HG03442 (cell line): ENCODE measurements around the gene RHBDL1.
A peak's percentile ranks its signal among the peaks of the same experiment; 100 is the strongest.

Experiments used
- ATAC-seq: cut with Tn5 transposase; IDR thresholded peaks from one replicate; pipeline ENCODE4 v1.9.1; 2021; ENCODE audit warnings: mild to moderate bottlenecking, moderate library complexity; ENCODE audit not compliant: unreplicated experiment

Gene RHBDL1

DNA sequence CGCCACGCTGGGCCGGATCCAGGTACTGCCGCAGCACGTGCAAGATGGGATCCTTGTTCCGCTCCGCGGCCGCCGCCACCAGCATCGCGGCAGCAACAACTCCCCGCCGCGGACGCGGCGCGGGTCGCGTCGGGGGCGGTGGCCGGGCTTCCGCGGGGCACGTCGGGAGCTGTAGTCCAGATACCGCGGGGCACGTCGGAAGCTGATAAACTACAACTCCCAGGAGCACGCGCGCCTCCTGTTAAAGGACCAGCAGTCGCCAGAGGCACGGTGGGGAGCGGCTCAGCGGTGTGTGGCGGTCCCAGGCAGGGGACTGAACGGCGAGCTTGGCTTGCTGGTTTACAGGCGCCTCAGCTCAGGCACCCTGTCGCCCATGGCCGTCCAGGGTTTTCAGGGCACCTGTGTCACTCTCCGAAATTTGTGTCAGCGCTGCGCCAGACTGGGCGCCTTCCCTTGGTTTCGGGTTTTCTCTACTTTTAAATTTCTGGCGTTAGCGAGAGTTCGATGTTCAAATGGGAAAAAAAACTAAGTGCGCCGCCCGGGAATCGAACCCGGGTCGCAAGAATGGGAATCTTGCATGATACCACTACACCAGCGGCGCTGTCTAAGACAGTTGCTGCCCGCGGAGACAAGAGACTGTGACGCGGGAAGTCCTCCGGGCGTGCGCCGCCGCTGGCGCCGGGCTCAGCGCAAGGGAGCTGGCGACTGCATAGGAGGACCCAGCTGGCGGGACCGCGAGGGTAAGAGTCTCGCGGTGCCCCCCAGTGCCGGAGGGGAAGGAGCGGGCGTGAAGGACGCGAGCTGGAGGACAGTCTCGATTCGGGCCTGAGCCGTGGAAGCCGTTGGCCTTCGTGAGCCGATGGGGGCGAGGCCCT, 39.0 kb upstream of the RHBDL1 start, which contains the start of gene METTL26:
Gene METTL26, minus strand, starts transcription at position 100 of the 875 bp plus-strand sequence. Its CDS starts 15 bp downstream, at position 85.
- peak; percentile 63 for ATAC-seq

DNA sequence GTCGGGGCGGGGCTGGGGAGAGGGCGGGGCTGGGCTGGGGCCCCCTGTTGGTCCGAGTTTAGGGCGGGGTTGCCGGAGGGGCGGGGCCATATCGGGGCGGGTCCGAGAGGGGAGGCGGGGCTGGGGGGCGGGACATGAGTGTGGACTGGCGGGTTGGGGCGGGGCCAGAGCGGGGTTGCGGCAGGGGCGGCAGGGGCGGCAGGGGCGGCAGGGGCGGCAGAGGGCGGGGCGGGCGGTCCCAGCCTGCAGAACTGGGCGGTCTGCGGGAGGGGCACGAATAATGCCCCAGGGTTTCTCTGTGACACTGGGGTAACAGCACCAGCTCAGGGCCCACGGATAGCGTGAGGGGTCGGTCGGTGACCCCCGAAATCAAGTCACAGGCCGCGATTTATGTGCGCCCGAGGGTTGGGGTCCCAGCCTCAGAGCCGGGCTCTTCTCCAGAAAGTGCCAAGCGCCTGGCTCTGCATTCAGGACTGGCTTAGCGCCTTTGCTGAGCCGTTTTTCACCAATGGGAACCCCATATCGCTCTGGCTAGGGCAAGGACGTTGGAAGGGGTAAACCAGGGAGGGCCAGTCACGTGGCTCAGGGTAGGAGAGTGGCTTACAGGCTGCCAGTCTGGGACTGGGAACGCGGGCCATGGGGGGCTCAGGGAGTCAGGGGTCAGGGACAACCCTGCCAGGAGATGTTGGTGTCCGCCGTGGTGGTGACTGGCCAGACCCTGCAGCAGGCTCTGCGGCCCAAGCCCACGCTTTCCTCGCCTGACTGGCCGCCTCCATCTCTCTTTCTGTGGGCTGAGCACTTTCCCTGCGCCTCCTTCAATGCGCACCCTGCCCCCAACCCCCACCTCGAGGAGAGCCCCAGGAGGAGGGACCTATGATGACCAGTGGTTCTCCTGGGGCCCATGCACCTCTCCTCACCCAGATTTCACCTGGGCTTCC, 38.1 kb upstream of the RHBDL1 start:
- ATAC-seq: no peak

DNA sequence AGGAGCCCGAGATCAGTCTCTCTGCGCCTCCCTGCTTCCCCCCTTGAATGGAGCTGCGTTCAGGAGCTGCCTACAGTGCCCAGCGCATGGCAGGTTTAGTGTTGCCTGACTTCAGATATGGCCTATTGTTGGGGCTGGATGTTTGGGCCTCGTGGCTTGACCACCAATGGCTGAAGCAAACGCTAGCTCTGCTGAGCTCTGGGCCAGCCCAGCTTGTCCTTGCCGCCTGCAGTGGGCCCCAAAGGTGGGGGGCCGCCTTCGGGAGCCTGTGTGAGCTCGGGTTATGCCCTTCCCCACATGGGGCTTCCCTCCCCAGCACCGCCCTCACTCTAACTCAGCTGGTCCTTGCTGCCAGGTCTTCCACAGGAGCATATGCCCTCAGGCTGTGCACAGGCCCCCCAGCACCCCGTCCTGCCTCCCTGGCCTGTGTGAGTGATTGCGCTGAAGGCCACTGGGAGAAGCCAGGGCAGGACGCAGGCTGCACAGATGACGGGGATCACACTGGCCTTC, 37.4 kb upstream of the RHBDL1 start:
- ATAC-seq: no peak

DNA sequence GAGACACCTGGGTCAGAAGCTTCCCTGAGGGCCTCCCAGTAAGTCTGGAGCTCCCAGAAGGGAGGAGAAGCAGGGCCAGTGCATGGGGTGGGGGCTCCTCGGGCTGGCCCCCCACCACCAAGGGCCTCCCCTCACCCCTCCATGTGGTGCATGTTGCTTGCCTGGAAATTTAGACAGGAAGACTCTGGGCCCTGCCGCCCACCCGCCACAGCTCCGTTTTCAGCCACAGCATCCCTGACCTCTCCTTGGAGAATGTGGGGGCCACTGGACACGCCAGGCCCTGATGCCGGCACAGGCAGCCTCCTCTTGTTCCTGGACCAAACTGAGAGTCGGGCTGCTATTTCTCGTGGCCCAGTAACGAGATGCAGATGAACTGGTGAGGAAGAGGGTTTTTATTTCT, 36.6 kb upstream of the RHBDL1 start:
- ATAC-seq: no peak

DNA sequence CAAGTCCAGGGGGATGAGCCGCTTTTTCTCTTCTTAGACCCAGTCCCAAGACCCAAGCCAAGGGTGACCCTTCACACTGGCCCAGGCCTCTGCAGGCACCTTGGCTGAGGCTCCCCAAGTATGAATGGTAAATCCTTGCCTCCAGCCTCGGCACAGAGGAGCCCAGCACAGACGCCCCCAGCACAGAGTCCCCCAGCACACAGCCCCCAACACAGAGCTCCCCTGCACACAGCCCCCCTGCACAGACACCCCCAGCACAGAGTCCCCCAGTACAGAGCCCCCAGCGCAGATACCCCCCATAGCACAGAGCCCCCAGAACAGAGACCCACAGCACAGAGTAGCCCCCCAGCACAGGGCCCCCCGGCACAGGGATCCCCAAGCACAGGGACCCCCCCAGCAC, 34.9 kb upstream of the RHBDL1 start:
- ATAC-seq: no peak

DNA sequence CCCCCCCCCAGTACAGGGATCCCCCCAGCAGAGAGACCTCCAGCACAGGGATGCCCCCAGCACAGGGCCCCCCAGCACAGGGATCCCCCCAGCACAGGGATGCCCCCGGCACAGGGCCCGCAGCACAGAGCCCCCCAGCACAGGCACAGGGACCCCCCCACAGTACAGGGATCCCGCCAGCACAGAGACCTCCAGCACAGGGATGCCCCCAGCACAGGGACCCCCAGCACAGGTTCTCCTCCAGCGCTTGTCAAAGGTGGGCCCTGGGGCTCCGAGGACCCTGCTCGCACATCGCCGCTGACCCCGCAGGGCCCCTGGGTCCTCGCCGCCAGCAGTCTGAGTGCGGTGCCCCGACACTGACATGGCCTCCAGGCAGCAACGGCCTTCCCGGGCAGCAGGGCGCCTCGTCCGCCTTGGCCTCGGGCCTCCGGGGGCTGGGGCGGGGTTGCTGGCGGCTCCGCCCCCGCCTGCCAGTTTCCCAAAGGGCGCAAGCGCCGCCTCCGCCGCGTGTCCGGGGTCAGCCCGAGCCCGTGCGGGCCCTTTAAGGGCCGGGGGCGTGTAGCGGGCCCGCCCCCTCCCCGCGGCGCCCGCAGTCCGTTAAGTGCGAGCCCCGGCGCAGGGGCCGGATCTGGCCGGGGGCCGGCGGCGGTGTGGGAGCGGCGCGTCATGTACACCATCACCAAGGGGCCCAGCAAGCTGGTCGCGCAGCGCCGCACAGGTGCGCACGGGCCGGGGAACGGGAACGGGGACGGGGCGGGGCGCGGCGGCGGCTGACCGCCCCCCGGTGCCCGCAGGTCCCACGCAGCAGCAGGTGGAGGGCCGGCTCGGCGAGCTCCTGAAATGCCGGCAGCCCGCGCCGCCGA, 33.9 kb upstream of the RHBDL1 start, which contains the start of gene MCRIP2:
Gene MCRIP2, plus strand, starts transcription at position 503 of the 863 bp plus-strand sequence. Its CDS starts 164 bp downstream, at position 667.
- peak; percentile 43 for ATAC-seq

DNA sequence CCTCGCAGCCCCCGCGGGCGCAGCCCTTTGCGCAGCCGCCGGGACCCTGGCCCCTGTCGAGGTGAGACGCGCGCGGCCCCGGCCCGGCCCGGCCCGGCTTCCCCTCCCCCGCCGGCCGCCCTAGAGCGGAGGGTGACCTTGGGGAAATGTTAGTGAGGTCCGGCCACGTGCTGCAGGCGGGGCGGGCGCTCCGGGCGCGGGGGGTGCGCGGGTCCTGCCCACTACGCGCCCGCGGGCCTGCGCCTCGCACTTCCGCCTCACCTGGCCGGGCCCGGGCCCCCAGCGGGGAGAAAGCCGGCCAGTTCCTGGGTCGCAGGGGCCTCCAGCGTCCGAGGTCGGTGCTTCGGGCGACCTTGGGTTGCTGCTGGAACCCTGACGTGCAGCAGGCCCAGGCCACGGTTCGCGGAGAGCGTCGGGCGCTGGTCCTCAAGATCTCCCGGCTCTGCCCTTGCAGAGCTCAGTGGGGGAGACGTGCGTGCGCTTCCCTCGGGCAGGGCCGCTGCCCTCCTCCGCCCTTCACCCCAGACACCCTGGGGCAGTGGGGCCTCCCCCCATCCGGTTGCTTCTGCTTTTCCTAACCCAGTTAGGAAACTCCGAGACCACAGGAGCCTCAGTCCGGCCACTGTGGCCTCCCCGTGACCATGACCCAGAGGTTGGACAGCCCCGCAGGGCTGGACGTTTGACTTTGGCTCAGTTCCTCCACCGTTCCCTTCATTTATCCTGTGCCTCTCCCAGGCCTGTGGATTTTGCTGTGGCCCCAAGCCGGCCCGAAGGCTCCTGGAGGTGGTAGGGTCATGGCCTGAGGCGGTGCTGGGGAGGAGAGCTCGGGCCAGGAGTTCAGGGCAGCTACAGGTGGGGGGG, 33.1 kb upstream of the RHBDL1 start:
- ATAC-seq: peak; percentile 39

DNA sequence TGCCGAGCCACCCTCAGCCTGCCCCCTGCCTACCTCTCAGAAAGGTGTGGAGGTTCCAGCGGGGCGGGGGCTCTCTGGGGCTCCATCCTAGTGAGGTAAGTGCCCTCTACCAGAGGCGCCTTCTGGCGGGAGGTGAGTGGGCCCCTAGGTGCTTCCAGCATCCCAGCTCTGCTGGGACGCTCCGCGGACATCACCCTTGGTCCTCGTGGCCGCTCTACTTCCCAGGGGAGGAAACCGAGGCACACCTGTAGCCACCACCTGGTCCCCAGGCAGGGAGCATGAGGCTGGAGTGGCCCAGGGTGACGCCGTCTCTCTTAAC, 32.5 kb upstream of the RHBDL1 start:
- ATAC-seq: no peak

DNA sequence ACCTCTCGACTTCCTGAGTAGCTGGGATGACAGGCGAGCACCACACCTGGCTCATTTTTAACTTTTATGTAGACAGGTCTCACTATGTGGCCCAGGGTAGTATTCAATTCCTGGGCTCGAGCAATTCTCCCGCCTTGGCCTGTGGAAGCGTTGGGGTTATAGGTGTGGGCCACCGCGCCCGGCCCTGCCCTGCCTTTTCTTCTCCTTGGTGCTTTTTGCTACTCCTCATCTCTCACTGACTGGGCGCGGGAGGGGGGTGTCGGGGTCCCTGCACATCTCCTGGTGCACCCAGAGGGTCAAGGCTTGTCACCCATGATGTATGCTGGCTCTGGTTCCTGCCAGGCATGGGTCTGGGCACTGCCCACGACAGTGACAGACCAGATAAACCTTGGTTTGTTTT, 30.9 kb upstream of the RHBDL1 start:
- no peak for ATAC-seq

DNA sequence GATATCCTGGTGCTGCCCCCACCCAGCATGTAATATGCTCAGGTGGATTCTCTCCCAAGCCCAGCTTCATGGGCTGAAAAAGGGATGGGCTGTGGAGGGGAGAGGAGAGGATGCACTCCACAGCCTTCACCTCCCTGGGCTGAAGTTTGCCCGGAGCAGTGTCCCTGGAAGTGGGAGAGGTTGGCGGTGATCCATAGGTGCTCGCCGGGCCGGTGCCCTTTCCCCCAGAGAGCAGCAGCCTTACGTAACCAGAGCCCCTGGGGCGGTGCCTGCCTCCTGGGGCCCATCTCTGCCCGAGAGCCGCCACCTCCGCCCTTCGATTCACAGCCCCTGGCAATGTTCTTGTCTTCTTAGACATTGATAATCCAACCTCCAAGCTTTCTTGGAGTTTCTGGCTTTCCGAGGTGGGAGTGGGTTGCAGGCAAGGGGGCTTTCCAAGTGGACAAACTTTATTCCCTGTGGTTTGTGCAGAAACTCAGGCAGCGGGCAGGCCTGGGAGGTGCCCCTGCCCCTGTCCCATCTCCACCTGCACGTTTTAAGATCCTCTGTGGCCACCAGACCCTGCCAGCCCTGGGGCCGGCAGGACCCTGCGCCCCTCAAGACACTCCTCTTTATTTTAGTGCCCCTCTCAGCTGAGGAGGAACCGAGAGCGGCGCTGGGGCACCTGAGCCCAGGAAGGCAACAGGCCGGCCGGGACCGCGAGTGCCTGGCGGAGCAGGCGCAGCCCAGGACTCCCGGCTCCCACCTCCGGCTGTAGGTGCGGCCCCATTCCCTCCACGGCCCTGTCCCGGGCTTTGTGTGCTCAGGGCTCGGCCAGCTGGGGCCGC, 29.4 kb upstream of the RHBDL1 start:
- ATAC-seq: no peak

DNA sequence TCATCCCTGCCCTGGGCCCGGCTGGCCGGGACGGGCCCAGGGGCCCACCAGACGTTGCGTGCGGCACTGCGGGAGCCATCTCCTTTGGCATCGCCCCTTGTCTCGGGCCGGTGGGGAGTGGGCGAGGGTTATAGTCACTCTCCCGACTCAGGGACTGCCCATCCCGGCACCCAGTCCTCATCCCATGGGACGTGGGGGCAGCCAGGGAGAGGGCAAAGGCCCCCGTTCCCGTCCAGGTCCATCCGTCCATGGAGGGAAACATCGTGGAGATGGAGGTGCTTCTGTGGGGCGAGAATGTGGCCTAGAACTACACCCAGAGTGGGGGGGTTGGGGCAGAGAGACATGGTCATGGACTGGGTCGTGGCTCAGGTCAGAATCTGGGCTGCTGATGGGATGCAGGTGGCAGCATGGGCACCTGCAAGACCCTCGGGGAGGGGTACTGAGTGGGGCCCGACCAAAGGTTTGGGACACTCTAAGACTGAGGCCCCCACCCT, 28.7 kb upstream of the RHBDL1 start:
- no peak for ATAC-seq

DNA sequence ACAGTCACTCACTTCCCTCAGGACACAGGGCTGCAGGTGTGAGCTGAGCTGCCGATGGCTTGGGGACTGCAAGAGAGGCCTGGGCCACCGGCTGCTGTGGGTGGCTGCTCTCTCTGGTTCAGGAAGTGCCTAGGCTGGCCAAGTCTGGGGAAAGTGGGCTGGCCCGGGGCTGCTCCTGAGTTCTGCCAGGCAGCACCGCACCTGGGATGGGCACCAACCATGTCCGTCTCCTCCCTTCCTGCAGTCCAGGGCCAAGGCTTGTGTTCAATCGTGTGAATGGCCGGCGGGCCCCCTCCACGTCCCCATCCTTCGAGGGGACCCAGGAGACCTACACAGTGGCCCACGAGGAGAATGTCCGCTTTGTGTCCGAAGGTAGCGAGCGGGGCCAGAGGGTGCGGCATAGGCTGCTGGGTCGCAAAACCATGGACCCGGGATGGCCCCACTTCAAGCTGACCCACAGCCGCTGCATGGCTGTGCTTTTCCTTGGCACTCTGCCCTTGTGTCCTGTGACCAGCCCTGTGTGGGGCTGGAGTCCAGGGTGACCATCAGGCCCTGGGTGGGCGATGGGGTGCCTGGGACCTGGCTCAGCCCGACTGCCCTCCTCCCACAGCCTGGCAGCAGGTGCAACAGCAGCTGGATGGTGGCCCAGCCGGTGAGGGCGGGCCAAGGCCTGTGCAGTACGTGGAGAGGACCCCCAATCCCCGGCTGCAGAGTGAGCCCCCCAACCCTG, 28.1 kb upstream of the RHBDL1 start:
- ATAC-seq: no peak

DNA sequence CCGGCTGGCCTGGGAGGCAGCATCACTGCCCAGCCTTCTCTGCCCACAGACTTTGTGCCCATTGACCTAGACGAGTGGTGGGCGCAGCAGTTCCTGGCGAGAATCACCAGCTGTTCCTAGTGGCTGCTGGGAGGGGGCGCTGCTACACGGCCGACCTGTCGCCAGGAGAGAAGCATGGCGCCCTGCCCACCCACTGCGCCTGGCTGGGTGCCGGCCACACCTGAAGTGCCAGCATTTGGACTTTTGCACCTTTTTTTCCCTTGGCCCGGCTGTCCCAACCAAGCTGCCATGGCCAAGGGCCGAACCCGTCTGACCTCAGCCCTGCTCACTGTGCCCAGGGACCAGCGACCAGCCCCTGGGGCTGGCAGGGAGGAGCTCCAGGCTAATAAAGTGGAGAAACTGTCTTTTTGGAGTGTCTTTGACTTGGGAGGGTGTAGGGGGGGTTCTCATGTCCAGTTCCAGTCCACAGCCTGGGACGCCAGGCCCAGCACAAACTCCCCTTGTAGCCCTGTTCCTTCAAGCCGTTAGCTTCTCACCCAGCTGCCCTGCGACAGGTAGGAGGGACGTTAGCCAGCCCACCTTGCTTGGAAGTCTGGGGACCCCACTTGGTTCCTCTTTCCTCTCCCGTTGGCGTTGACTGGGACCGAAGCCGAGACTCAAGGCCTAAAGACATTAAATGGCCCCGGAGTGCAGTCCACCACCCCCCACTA, 27.2 kb upstream of the RHBDL1 start:
- ATAC-seq: no peak

DNA sequence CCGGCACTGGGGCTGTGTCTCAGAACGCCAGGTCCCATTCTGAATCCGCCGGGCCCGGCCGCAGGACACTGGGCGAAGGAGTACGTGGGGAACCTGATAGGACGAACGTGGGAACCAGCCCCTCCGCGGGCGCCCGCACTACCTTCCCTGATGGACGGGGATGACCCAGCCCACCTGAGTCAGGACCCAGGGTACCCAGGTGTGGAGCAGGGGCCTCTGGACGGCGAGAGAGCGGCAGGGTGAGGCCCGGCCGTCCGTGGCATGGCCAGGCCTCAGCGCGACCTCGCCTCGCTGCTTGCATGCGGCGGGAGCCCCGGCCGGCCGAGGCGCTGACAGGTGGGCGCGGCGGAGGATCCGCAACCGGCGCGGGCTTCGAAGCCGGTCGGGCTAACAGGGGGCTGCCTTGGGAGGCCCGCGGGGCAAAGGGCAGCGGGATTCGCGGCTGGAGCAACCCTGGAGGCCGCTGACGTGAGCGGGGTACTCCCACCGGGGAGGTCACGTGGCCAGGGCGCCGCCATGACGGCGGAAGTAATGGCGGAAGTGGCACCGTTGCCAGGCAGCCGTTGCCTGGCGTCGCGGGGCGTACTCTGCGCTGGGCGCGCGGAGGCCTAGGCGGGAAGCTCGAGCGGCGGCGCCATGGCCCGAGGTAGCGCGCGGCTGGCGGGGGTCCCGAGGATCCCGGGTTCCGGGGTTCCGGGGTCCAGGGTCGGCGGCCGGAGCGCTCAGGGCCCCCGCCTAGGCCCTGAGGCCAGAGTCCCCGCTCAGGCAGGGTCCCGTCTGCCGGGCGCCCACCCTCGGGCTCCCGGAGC, 26.5 kb upstream of the RHBDL1 start, which contains the start of gene WDR90:
Gene WDR90, plus strand, starts transcription at position 585 of the 809 bp plus-strand sequence. Its CDS starts 52 bp downstream, at position 637.
- ATAC-seq: peak; percentile 78

DNA sequence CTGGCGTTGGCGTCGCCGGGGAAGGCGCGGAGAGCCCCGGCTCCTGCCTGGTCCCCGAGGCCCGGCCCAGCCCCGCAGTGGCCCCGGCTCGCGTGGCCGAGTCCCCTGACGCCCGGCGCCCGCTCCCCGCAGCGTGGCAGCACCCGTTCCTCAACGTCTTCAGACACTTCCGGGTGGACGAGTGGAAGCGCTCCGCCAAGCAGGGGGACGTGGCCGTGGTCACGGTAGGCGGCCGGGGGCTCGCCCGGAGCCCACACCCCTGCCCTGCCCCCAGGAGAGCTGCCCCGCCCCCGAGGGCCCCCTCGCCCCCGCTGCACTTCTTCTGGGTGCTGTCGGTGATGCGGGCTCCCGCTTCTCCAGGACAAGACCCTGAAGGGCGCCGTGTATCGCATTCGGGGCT, 25.8 kb upstream of the RHBDL1 start:
- ATAC-seq: peak; percentile 11

DNA sequence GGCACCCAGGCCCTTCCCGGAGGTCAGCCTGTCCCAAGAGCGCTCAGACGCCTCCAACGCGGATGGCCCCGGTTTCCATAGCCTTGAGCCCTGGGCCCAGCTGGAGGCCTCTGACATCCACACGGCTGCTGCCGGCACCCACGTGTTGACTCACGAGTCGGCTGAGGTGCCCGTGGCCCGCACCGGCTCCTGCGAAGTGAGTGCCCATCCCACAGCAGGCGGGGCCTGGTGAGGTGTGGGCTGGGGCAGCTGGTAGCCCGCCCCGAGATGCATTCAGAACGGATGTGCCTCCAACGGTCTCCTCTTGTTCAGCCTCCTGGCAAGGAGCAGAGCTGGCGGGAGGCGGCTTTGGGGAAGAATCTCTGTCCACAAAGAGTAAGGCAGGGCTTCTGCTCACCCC, 23.6 kb upstream of the RHBDL1 start:
- ATAC-seq: no peak
